Liver (tissue), 9 donors: ENCODE results near the gene PLN. TPM values are rescaled to one million over a fixed set of nuclear protein-coding genes. Genes with fewer than 3 reads are reported as not detected.

ENCODE experiments used
- DNase-seq: peaks from one replicate; pipeline ENCODE4 v3.0.0-alpha.2; 2017; ENCODE audit warnings: low spot score
- H3K27ac ChIP-seq, 2 donors: one replicate each; pipeline ENCODE4 v1.7.0; 2013; ENCODE audit warnings: inconsistent platforms in 2 of 2, low read length in 2 of 2, control low read depth in 1 of 2, low read depth in 1 of 2, mild to moderate bottlenecking in 1 of 2
- H3K27me3 ChIP-seq, 4 donors: one replicate each; pipeline versions ENCODE4 v1.6.1 to v1.7.0; 2013; ENCODE audit warnings: low read length in 3 of 4, inconsistent platforms in 1 of 4, mild to moderate bottlenecking in 1 of 4, moderate library complexity in 1 of 4; ENCODE audit not compliant: control insufficient read depth in 4 of 4, insufficient read depth in 4 of 4
- H3K36me3 ChIP-seq, 4 donors: one replicate each; pipeline versions ENCODE4 v1.6.1 to v1.7.0; 2013; ENCODE audit warnings: low read length in 3 of 4, mild to moderate bottlenecking in 3 of 4, low read depth in 1 of 4, moderate library complexity in 1 of 4; ENCODE audit not compliant: control insufficient read depth in 4 of 4, insufficient read depth in 3 of 4
- H3K4me1 ChIP-seq, 4 donors: one replicate each; pipeline versions ENCODE4 v1.6.1 to v1.7.0; 2013; ENCODE audit warnings: low read length in 3 of 4, mild to moderate bottlenecking in 3 of 4, moderate library complexity in 1 of 4; ENCODE audit not compliant: control insufficient read depth in 4 of 4, insufficient read depth in 4 of 4
- H3K4me3 ChIP-seq, 3 donors: one replicate each; pipeline versions ENCODE4 v1.6.1 to v1.7.0; 2013; ENCODE audit warnings: low read length in 3 of 3, control low read depth in 1 of 3, low read depth in 1 of 3, mild to moderate bottlenecking in 1 of 3
- H3K9ac ChIP-seq, 2 donors: one replicate each; pipeline ENCODE4 v1.7.0; 2013; ENCODE audit warnings: low read length in 2 of 2, mild to moderate bottlenecking in 2 of 2, moderate library complexity in 2 of 2, control low read depth in 1 of 2, low read depth in 1 of 2
- H3K9me3 ChIP-seq, 4 donors: one replicate each; pipeline versions ENCODE4 v1.6.1 to v1.7.0; 2013; ENCODE audit warnings: low read length in 3 of 4; ENCODE audit not compliant: control insufficient read depth in 4 of 4
- ATF3 ChIP-seq: IDR thresholded peaks from 2 replicates; pipeline ENCODE4 v1.6.1; 2016; ENCODE audit warnings: antibody characterized with exemption
- FOXA1 ChIP-seq: IDR thresholded peaks from 2 replicates; pipeline ENCODE4 v1.6.1; 2016; ENCODE audit warnings: antibody characterized with exemption
- FOXA2 ChIP-seq: IDR thresholded peaks from 2 replicates; pipeline ENCODE4 v1.6.1; 2016; ENCODE audit warnings: antibody characterized with exemption
- GABPA ChIP-seq, 2 donors: IDR thresholded peaks in 1 of 2; conservative IDR thresholded peaks in 1 of 2; 2 replicates each; pipeline ENCODE4 v1.6.1; 2016; ENCODE audit warnings: antibody characterized with exemption in 2 of 2, mild to moderate bottlenecking in 1 of 2, moderate library complexity in 1 of 2
- HNF4A ChIP-seq, 2 donors: conservative IDR thresholded peaks; 2 replicates each; pipeline ENCODE4 v1.6.1; 2016; ENCODE audit warnings: antibody characterized with exemption in 2 of 2, mild to moderate bottlenecking in 2 of 2
- HNF4G ChIP-seq: IDR thresholded peaks from 2 replicates; pipeline ENCODE4 v1.6.1; 2016; ENCODE audit warnings: antibody characterized with exemption
- JUND ChIP-seq, 2 donors: IDR thresholded peaks; 2 replicates each; pipeline ENCODE4 v1.6.1; 2016; ENCODE audit warnings: antibody characterized with exemption in 2 of 2
- NR2F2 ChIP-seq: IDR thresholded peaks from 2 replicates; pipeline ENCODE4 v1.6.1; 2016; ENCODE audit warnings: antibody characterized with exemption
- RAD21 ChIP-seq, 2 donors: IDR thresholded peaks; 2 replicates each; pipeline ENCODE4 v1.6.1; 2016; ENCODE audit warnings: antibody characterized with exemption in 2 of 2, mild to moderate bottlenecking in 2 of 2
- RXRA ChIP-seq, 2 donors: IDR thresholded peaks; 2 replicates each; pipeline ENCODE4 v1.6.1; 2017 to 2018; ENCODE audit warnings: antibody characterized with exemption in 2 of 2, mild to moderate bottlenecking in 1 of 2
- SP1 ChIP-seq: IDR thresholded peaks from 2 replicates; pipeline ENCODE4 v1.6.1; 2018; ENCODE audit warnings: antibody characterized with exemption, mild to moderate bottlenecking
- TAF1 ChIP-seq: conservative IDR thresholded peaks from 2 replicates; pipeline ENCODE4 v1.6.1; 2016; ENCODE audit warnings: antibody characterized with exemption, mild to moderate bottlenecking
- YY1 ChIP-seq: IDR thresholded peaks from 2 replicates; pipeline ENCODE4 v1.6.1; 2016; ENCODE audit warnings: antibody characterized with exemption, mild to moderate bottlenecking
- WGBS: extraction: QIAGEN DNeasy Blood & Tissue Kit; methylation state at CpG from one replicate; pipeline ENCODE4 v1.1.7; 2013; 5-methylcytosine and 5-hydroxymethylcytosine counted together
- polyA plus RNA-seq, 2 donors: library from polyadenylated mRNA; stranded (reverse) in 1 of 2; unstranded in 1 of 2; fragments of 200-250 nt in 1 of 2; fragments of >200 nt in 1 of 2; fragmentation: Nextera tagmentation in 1 of 2; extraction: Ambion mirVana in 1 of 2; gene quantifications; one replicate each; pipeline versions ENCODE4 v1.2.1 to v1.2.3, GENCODE V29; 2013 to 2015
- total RNA-seq, 2 donors: library from RNA; depleted of rRNA; stranded (reverse); fragments of >200 nt; gene quantifications; one replicate each; pipeline ENCODE4 v1.2.3, GENCODE V29; 2014
- TF ChIP-seq, protein P1 (sequence below): IDR thresholded peaks from 2 replicates; pipeline ENCODE4 v1.6.1; 2016; ENCODE audit warnings: antibody characterized with exemption
- TF ChIP-seq, protein P2 (sequence below): fragments of 150-350 bp; IDR thresholded peaks from 2 replicates; pipeline ENCODE4 v1.5.1; 2017; ENCODE audit warnings: improper control_type of control experiment, low read depth, low read length; ENCODE audit not compliant: missing input control
- TF ChIP-seq, protein P3 (sequence below): IDR thresholded peaks from 2 replicates; pipeline ENCODE4 v1.6.1; 2016; ENCODE audit warnings: antibody characterized with exemption
- TF ChIP-seq, protein P4 (sequence below): IDR thresholded peaks from 2 replicates; pipeline ENCODE4 v1.6.1; 2016; ENCODE audit warnings: antibody characterized with exemption, mild to moderate bottlenecking
- donor health status: healthy.
- donor health status: healthy.
- donor health status: healthy.
- donor health status: healthy.
- donor health status: healthy.

PLN gene
- total and polyA plus RNA-seq, 4 donors = 0.14 to 1.3 (median 0.44) TPM

DNA sequence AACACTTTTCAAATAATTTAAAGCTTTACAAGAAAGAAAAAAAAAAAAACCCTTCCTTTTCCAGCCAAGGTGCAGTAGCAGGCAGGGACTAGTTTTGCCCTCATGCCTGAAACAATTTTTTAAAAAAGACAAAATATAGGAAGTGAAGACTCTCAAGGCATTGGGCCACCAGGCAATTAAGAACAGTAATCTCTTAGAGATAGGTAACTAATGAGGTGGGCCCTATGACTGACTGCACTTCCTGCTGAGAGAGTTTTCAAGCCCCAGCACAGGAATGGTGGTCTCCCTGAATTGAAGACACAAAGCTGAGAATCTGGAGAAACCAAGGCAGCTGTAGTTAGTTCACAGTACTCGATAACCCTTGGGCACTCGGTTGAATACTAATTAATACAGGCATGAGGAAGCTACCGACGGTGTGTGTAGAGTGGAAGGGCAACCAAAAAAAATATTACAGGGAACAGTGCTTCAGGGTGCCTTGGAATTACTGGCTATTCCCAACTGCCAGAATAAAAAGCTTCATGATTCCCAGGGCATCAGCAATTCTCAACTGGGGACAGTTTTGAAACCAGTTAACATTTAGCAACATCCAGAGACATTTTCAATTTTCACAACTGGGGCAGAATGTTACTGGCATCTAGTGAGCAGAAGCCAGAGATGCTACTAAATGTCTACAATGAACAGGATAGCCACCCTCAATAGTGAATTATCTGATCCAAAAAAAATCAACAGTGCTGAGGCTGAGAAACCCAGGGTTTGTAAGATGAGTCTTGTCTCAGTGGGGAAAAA lies 36.0 kb upstream of the PLN start:
- H3K9me3 ChIP-seq = no peaks in the 10 kb centered on the region
- H3K27ac ChIP-seq = no peak overlapping the region
- H3K4me1 ChIP-seq = no peaks in the 10 kb centered on the region
- no peaks in the 10 kb centered on the region for H3K27me3 ChIP-seq
- no peak for DNase-seq
- H3K4me3 ChIP-seq = no peak overlapping the region
- no peaks in the 10 kb centered on the region for H3K36me3 ChIP-seq
- TF ChIP-seq TAF1 = no peak
- no peak for TF ChIP-seq RAD21 (IDR thresholded peaks at IDR 0.05)
- TF ChIP-seq, protein P1, sequence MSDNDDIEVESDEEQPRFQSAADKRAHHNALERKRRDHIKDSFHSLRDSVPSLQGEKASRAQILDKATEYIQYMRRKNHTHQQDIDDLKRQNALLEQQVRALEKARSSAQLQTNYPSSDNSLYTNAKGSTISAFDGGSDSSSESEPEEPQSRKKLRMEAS = no peak
- TF ChIP-seq YY1 = no peak
- no peak for TF ChIP-seq NR2F2
- TF ChIP-seq FOXA2 = no peak
- no peak for TF ChIP-seq GABPA (IDR thresholded peaks at IDR 0.05 in 1 of 2, conservative IDR thresholded peaks at IDR 0.05 in 1 of 2)
- TF ChIP-seq JUND (IDR thresholded peaks at IDR 0.05) = no peak
- TF ChIP-seq, protein P2, sequence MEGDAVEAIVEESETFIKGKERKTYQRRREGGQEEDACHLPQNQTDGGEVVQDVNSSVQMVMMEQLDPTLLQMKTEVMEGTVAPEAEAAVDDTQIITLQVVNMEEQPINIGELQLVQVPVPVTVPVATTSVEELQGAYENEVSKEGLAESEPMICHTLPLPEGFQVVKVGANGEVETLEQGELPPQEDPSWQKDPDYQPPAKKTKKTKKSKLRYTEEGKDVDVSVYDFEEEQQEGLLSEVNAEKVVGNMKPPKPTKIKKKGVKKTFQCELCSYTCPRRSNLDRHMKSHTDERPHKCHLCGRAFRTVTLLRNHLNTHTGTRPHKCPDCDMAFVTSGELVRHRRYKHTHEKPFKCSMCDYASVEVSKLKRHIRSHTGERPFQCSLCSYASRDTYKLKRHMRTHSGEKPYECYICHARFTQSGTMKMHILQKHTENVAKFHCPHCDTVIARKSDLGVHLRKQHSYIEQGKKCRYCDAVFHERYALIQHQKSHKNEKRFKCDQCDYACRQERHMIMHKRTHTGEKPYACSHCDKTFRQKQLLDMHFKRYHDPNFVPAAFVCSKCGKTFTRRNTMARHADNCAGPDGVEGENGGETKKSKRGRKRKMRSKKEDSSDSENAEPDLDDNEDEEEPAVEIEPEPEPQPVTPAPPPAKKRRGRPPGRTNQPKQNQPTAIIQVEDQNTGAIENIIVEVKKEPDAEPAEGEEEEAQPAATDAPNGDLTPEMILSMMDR = no peak
- no peak overlapping the region for H3K9ac ChIP-seq
- 96% methylated on average over 4 of the region's 4 CpGs for WGBS

DNA sequence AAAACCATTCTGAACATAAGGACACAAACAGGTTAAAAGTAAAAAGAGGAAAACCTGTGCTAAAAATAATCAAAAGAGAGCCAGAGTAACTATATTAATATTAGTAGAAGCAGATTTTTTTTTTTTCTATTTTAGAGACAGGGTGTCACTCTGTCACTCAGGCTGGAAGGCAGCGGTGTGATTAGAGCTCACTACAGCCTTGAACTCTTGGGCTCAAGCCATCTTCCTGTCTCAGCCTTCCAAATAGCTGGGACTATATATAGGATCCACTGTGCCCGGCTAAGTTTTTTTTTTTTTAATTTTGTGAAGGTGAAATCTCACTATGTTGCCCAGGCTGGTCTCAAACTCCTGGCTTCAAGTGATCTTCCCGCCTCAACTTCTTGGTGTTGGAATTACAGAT lies 33.4 kb upstream of the PLN start:
- WGBS = 77% methylated on average over 3 of the region's 3 CpGs

More for the DNA sequence above, 33.4 kb upstream of the PLN start:
- Histone ChIP-seq H3K9me3 (no peaks in the 10 kb centered on the region), H3K27me3 (no peaks in the 10 kb centered on the region), H3K36me3 (no peaks in the 10 kb centered on the region), H3K9ac (no peak overlapping the region), H3K27ac (no peak overlapping the region), H3K4me3 (no peak overlapping the region), H3K4me1 (no peaks in the 10 kb centered on the region)
- TF ChIP-seq JUND (IDR thresholded peaks at IDR 0.05) (no peak), HNF4G (no peak), RAD21 (IDR thresholded peaks at IDR 0.05) (no peak), HNF4A (conservative IDR thresholded peaks at IDR 0.05) (no peak), ATF3 (no peak), FOXA2 (no peak), FOXA1 (no peak), RXRA (IDR thresholded peaks at IDR 0.05) (no peak), SP1 (no peak)
- TF ChIP-seq, protein P2 = no peak
- TF ChIP-seq, protein P3, sequence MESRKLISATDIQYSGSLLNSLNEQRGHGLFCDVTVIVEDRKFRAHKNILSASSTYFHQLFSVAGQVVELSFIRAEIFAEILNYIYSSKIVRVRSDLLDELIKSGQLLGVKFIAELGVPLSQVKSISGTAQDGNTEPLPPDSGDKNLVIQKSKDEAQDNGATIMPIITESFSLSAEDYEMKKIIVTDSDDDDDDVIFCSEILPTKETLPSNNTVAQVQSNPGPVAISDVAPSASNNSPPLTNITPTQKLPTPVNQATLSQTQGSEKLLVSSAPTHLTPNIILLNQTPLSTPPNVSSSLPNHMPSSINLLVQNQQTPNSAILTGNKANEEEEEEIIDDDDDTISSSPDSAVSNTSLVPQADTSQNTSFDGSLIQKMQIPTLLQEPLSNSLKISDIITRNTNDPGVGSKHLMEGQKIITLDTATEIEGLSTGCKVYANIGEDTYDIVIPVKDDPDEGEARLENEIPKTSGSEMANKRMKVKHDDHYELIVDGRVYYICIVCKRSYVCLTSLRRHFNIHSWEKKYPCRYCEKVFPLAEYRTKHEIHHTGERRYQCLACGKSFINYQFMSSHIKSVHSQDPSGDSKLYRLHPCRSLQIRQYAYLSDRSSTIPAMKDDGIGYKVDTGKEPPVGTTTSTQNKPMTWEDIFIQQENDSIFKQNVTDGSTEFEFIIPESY = no peak
- TF ChIP-seq, protein P4, sequence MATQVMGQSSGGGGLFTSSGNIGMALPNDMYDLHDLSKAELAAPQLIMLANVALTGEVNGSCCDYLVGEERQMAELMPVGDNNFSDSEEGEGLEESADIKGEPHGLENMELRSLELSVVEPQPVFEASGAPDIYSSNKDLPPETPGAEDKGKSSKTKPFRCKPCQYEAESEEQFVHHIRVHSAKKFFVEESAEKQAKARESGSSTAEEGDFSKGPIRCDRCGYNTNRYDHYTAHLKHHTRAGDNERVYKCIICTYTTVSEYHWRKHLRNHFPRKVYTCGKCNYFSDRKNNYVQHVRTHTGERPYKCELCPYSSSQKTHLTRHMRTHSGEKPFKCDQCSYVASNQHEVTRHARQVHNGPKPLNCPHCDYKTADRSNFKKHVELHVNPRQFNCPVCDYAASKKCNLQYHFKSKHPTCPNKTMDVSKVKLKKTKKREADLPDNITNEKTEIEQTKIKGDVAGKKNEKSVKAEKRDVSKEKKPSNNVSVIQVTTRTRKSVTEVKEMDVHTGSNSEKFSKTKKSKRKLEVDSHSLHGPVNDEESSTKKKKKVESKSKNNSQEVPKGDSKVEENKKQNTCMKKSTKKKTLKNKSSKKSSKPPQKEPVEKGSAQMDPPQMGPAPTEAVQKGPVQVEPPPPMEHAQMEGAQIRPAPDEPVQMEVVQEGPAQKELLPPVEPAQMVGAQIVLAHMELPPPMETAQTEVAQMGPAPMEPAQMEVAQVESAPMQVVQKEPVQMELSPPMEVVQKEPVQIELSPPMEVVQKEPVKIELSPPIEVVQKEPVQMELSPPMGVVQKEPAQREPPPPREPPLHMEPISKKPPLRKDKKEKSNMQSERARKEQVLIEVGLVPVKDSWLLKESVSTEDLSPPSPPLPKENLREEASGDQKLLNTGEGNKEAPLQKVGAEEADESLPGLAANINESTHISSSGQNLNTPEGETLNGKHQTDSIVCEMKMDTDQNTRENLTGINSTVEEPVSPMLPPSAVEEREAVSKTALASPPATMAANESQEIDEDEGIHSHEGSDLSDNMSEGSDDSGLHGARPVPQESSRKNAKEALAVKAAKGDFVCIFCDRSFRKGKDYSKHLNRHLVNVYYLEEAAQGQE = no peak
- TF ChIP-seq, protein P1 = no peak
- no peak for DNase-seq
